Measurements from ENCODE around the gene EHD3.

The EHD3 gene

DNA sequence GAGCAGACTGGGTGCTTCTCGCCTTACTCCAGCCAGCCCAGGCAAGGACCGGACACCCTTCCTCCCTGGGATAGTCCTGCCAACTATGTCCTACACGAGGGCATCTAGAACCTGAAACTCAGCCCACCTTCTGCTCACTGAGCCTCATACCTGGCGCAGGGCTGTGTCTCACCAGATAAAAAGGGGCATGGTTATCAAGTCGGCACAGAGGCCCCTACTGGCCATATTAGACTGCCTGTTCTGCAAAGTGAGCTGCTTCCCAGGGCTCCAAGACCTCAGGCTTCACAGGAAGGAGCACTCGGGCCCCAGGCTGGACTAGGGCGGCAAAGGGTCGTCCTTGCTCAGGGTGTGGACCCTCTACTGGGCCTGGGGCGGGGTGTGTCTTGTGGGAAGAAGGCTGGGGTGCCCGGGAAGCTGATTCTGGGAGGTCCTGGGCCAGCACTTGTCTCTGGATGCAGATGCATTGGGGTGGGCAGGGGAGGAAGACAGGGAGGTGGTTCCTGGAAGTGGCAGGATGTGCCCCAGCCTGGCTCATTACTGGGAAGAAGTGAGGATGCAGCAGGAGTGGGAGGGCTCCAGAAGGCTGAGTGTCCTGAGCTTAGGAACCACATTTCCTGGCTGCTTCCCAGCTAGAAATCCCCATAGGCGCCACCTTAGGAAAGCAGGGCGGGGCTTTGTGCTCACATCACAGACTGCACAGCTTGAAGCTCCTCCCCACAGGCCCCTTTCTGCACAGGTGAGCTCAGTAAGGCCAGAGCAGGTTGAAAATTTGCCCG, 19.6 kb downstream of the EHD3 start:
- no peak for DNase-seq
- Histone ChIP-seq H3K4me1 (ENCODE audit: control insufficient read depth, insufficient read depth, low read length, poor library complexity, severe bottlenecking) (no peaks in the 10 kb centered on the region), H3K27ac (ENCODE audit: insufficient read depth, low read length, poor library complexity, severe bottlenecking) (no peak overlapping the region), H3K9me3 (ENCODE audit: control insufficient read depth, low read length) (no peaks in the 10 kb centered on the region), H3K36me3 (ENCODE audit: control insufficient read depth, insufficient read depth, low read length) (no peaks in the 10 kb centered on the region), H3K27me3 (replicated peaks; ENCODE audit: control insufficient read depth, insufficient read depth, low read length, poor library complexity, severe bottlenecking) (no peaks in the 10 kb centered on the region), H3K4me3 (ENCODE audit: insufficient read depth, low read depth, low read length, poor library complexity, severe bottlenecking) (no peak overlapping the region)

DNA sequence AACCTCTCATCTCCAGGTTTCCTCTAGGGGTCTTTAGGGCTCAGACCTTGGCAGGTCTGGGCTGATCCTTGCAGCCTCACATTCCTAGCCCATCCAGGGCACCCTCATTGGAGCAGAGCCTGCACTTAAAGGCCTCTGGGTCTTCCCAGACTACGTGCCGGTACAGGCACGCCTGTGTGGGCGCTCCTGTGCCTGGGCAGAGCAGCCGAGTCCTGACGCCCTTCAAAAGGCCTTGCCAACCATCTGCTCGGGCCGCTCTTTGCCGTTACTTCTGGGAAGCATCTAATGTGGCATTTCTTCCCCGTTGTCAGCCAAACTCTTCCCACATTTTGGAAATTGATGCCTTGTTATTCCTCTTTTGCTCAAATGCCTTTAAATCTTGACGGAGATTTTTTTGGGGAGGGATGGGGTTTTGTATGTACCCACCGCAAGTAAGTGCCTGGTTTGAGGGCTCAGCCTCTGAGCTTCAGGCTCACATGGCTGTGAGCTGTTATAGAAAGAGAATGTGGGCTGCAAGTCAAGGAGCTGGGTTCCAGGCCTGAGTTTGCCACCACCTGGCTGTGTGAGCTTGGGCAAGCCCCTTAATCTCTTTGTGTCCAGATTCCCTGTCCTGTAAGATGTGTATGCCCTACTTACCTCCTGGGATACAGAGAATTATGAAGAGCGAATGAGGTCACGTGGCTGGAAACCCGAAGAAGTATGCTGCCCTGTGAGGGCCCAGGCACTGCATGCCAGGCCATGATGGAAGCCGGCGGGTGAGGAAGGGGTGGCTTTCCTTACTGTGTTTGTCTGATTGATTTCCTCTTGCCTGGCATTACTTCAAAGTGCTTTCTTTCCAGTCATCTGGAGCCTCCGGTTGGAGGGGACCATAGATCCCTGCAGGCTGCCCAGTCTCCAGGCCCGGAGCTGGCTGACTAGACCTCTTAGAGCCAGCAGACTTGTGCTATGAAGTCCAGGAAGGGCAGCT, 20.6 kb downstream of the EHD3 start:
- Histone ChIP-seq H3K27ac (ENCODE audit: insufficient read depth, low read length, poor library complexity, severe bottlenecking) (no peak overlapping the region), H3K9me3 (ENCODE audit: control insufficient read depth, low read length) (no peaks in the 10 kb centered on the region), H3K27me3 (replicated peaks; ENCODE audit: control insufficient read depth, insufficient read depth, low read length, poor library complexity, severe bottlenecking) (no peaks in the 10 kb centered on the region), H3K4me3 (ENCODE audit: insufficient read depth, low read depth, low read length, poor library complexity, severe bottlenecking) (no peak overlapping the region), H3K4me1 (ENCODE audit: control insufficient read depth, insufficient read depth, low read length, poor library complexity, severe bottlenecking) (no peaks in the 10 kb centered on the region), H3K36me3 (ENCODE audit: control insufficient read depth, insufficient read depth, low read length) (no peaks in the 10 kb centered on the region)
- DNase-seq, result no peak

DNA sequence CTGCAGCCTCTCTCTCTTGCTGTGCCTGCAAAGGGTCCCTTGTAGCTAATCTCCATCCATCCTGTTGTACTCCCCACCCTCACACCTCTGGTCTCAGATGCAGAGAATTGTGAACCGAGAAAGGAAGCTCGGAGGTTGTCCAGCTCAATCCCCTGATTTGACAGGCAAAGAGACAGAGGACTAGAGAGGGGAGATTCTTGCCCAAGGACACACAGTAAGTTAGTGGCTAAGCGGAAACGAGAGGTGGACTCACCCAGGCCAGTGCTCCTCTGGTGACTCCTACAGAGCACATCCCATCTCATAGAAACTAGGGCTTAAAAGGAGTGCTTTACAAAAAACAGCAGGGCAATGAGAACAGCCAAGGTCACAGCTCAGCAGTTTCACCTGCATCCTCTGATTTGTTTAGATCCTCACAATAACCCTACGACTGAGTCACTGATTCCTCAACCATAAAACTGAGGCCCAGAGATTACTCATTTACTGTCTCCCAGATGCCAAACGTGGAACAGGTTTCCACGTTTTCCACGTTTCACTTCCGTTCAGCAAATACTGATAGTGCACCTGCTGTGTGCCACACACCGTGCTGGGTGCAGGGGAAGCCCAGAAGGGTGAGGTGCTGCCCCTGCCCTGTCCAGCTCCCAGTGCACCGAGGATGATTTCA, 22.1 kb downstream of the EHD3 start:
- H3K27me3 ChIP-seq (replicated peaks; ENCODE audit: control insufficient read depth, insufficient read depth, low read length, poor library complexity, severe bottlenecking), result no peaks in the 10 kb centered on the region
- DNase-seq, result no peak
- H3K36me3 ChIP-seq (ENCODE audit: control insufficient read depth, insufficient read depth, low read length), result no peaks in the 10 kb centered on the region
- H3K4me3 ChIP-seq (ENCODE audit: insufficient read depth, low read depth, low read length, poor library complexity, severe bottlenecking), result no peak overlapping the region
- H3K4me1 ChIP-seq (ENCODE audit: control insufficient read depth, insufficient read depth, low read length, poor library complexity, severe bottlenecking), result no peaks in the 10 kb centered on the region
- H3K9me3 ChIP-seq (ENCODE audit: control insufficient read depth, low read length), result no peaks in the 10 kb centered on the region
- H3K27ac ChIP-seq (ENCODE audit: insufficient read depth, low read length, poor library complexity, severe bottlenecking), result no peak overlapping the region

DNA sequence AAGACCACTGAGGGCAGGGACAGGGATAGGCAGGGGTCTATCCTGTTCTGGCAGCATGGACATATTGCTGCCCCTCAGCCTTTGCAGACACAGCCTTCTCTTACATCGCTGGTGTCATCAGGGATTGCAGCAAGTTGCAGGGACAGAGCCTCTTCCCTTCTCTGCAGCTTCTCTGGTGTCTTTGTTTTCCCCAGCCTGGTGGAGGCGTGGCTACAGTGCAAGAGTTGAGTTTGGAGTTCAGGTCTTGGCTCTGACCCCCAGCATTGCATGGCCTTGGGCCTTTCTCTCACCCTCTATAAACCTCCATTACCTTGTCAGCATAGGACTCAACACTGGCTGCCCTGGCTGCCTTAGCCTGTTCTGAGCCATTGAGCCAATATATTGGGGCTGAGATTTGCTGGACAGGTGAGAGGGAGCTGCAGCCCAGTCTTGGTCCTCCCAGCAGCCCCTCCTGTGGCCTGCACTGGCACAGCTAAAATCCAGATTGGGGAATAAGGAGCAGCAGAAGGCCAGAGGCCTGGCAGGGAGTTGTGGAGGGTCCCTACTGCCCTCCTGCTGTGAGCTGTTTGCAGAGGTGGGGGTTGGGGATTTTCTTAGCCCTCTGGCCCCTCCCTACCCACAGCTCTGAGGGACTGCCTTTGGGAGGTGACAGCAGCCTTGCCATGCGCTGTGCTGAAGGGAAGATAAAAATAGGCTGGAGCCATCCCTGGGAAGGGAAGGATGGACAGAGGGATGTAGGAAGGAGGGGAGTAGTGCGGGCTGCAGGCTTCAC, 22.8 kb downstream of the EHD3 start:
- no peaks in the 10 kb centered on the region for H3K9me3 ChIP-seq (ENCODE audit: control insufficient read depth, low read length)
- no peak overlapping the region for H3K27ac ChIP-seq (ENCODE audit: insufficient read depth, low read length, poor library complexity, severe bottlenecking)
- H3K4me3 ChIP-seq (ENCODE audit: insufficient read depth, low read depth, low read length, poor library complexity, severe bottlenecking), result no peak overlapping the region
- no peaks in the 10 kb centered on the region for H3K36me3 ChIP-seq (ENCODE audit: control insufficient read depth, insufficient read depth, low read length)
- no peak for DNase-seq
- H3K27me3 ChIP-seq (replicated peaks; ENCODE audit: control insufficient read depth, insufficient read depth, low read length, poor library complexity, severe bottlenecking), result no peaks in the 10 kb centered on the region
- no peaks in the 10 kb centered on the region for H3K4me1 ChIP-seq (ENCODE audit: control insufficient read depth, insufficient read depth, low read length, poor library complexity, severe bottlenecking)

DNA sequence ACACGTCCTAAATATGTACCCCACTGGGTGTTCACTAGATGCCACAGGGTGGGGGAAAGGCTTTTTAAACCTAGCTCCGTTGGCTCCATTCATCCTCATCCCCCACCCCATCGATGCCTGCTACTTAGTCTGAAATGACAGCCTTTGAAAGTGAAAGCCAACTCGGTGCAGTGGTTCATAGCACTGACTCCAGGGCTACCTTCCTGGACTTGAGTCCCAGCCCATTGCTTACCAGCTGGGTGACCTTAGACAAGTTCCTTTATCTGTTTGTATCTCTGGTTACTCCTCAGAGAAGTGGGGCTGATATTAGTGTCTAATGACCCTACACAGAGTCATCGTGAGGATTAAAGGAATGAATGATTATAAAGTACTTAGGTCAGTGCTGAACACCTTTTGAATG, 24.4 kb downstream of the EHD3 start:
- no peaks in the 10 kb centered on the region for H3K9me3 ChIP-seq (ENCODE audit: control insufficient read depth, low read length)

DNA sequence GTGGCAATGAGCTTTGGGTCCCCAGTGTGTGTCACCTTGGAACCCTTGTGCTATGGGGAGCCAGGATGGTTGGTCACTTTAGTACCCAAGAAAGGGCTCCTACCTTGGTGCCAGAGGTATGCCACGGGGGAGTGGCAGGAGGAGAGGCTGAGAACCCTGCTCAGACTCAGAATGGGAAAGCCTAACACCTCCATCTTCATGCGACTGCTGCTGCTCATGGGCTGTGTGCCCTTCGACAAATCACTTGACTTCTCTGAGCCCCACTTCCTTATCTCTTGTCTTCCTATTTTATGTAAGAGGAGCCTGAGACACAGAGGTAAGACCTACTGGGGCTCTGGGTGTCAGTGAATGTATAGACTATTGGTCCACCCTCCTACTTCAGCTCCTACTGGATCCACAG, 25.1 kb downstream of the EHD3 start:
- H3K27me3 ChIP-seq (replicated peaks; ENCODE audit: control insufficient read depth, insufficient read depth, low read length, poor library complexity, severe bottlenecking), result no peaks in the 10 kb centered on the region
- H3K36me3 ChIP-seq (ENCODE audit: control insufficient read depth, insufficient read depth, low read length), result no peaks in the 10 kb centered on the region
- DNase-seq, result no peak
- no peaks in the 10 kb centered on the region for H3K4me1 ChIP-seq (ENCODE audit: control insufficient read depth, insufficient read depth, low read length, poor library complexity, severe bottlenecking)
- H3K27ac ChIP-seq (ENCODE audit: insufficient read depth, low read length, poor library complexity, severe bottlenecking), result no peak overlapping the region
- no peaks in the 10 kb centered on the region for H3K9me3 ChIP-seq (ENCODE audit: control insufficient read depth, low read length)
- no peak overlapping the region for H3K4me3 ChIP-seq (ENCODE audit: insufficient read depth, low read depth, low read length, poor library complexity, severe bottlenecking)

More for the DNA sequence above, 24.4 kb downstream of the EHD3 start:
- DNase-seq, result no peak
- no peak overlapping the region for H3K4me3 ChIP-seq (ENCODE audit: insufficient read depth, low read depth, low read length, poor library complexity, severe bottlenecking)
- H3K27ac ChIP-seq (ENCODE audit: insufficient read depth, low read length, poor library complexity, severe bottlenecking), result no peak overlapping the region
- H3K4me1 ChIP-seq (ENCODE audit: control insufficient read depth, insufficient read depth, low read length, poor library complexity, severe bottlenecking), result no peaks in the 10 kb centered on the region
- no peaks in the 10 kb centered on the region for H3K36me3 ChIP-seq (ENCODE audit: control insufficient read depth, insufficient read depth, low read length)
- H3K27me3 ChIP-seq (replicated peaks; ENCODE audit: control insufficient read depth, insufficient read depth, low read length, poor library complexity, severe bottlenecking), result no peaks in the 10 kb centered on the region

DNA sequence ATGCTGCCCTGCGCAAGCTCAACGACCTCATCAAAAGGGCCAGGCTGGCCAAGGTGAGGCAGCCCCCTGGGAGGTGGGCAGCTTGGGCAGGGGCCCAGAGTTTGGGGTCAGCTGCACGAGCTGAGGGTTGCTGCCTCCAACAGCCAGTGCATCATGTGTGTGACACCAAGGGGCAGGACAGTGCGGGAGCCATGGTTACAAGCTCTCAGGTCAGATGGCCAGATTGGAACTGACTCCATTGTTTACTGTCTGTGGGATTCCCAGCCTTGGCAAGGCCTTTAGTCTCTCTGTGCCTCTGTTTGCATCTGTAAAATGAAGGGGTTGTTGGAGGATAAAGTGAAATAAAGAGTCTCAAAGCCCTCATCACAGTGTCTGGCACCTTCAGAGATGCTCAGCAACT, 26.9 kb downstream of the EHD3 start:
- Histone ChIP-seq H3K27me3 (replicated peaks; ENCODE audit: control insufficient read depth, insufficient read depth, low read length, poor library complexity, severe bottlenecking) (no peaks in the 10 kb centered on the region), H3K36me3 (ENCODE audit: control insufficient read depth, insufficient read depth, low read length) (no peaks in the 10 kb centered on the region), H3K27ac (ENCODE audit: insufficient read depth, low read length, poor library complexity, severe bottlenecking) (no peak overlapping the region), H3K4me1 (ENCODE audit: control insufficient read depth, insufficient read depth, low read length, poor library complexity, severe bottlenecking) (no peaks in the 10 kb centered on the region), H3K9me3 (ENCODE audit: control insufficient read depth, low read length) (no peaks in the 10 kb centered on the region), H3K4me3 (ENCODE audit: insufficient read depth, low read depth, low read length, poor library complexity, severe bottlenecking) (no peak overlapping the region)
- DNase-seq, result no peak

DNA sequence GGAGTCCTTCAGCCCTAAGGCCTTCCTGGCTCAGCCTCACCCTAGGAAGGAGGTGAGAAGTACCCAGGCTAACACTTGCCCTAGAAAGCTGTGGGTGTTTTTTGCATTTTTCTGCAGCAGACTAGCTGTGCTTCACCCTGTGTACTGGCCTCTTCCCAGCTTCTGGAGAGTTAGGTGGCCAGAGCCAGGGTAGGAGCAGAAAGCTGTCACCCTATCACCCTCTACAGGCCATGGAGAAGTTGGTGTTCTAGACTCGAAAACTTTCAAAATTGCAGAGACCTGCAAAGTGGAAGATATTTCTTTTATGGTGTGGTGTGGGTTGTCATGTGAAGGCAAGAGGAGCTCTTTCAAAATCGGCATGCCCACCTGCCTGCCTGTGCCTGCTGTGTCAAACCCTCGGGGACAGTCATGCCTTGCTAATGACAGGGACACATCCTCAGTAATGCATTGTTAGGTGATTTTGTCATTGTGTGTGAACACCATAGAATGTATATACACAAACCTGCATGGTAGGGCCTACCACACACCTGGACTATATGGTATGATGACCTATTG, 29.8 kb downstream of the EHD3 start:
- H3K9me3 ChIP-seq (ENCODE audit: control insufficient read depth, low read length), result no peaks in the 10 kb centered on the region
- no peak overlapping the region for H3K4me3 ChIP-seq (ENCODE audit: insufficient read depth, low read depth, low read length, poor library complexity, severe bottlenecking)
- H3K36me3 ChIP-seq (ENCODE audit: control insufficient read depth, insufficient read depth, low read length), result no peaks in the 10 kb centered on the region
- H3K4me1 ChIP-seq (ENCODE audit: control insufficient read depth, insufficient read depth, low read length, poor library complexity, severe bottlenecking), result no peaks in the 10 kb centered on the region
- DNase-seq, result no peak
- H3K27me3 ChIP-seq (replicated peaks; ENCODE audit: control insufficient read depth, insufficient read depth, low read length, poor library complexity, severe bottlenecking), result no peaks in the 10 kb centered on the region
- no peak overlapping the region for H3K27ac ChIP-seq (ENCODE audit: insufficient read depth, low read length, poor library complexity, severe bottlenecking)

DNA sequence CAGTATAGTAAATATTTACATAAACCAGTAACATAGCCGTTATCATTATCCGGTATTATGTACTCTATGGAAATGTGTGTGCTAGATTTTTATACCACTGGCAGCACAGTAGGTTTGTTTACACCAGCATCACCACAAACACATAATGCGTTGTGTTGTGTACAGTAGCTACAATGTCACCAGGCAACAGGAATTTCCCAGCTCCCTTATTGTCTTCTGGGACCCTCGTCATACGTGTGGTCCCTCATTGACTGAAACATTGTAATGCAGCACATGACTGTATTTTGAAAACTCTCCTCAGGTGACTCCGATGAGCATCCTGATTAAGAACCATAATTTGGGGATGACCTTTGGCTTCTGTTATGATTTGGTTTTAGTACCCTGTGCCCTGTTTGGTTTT, 31.3 kb downstream of the EHD3 start:
- H3K4me3 ChIP-seq (ENCODE audit: insufficient read depth, low read depth, low read length, poor library complexity, severe bottlenecking), result no peak overlapping the region
- H3K9me3 ChIP-seq (ENCODE audit: control insufficient read depth, low read length), result no peaks in the 10 kb centered on the region
- H3K27ac ChIP-seq (ENCODE audit: insufficient read depth, low read length, poor library complexity, severe bottlenecking), result no peak overlapping the region
- DNase-seq, result no peak
- no peaks in the 10 kb centered on the region for H3K36me3 ChIP-seq (ENCODE audit: control insufficient read depth, insufficient read depth, low read length)
- no peaks in the 10 kb centered on the region for H3K4me1 ChIP-seq (ENCODE audit: control insufficient read depth, insufficient read depth, low read length, poor library complexity, severe bottlenecking)
- H3K27me3 ChIP-seq (replicated peaks; ENCODE audit: control insufficient read depth, insufficient read depth, low read length, poor library complexity, severe bottlenecking), result no peaks in the 10 kb centered on the region
